ENCODE data around the gene TSEN34.

GRCh38 chr19:54207676-54207982, 16.5 kb downstream of the TSEN34 start:
- no peak for TF ChIP-seq CTCF (IDR thresholded peaks at IDR 0.05)
- no peak for TF ChIP-seq EP300 (IDR thresholded peaks at IDR 0.05)
- no peak for TF ChIP-seq POLR2A (IDR thresholded peaks at IDR 0.05)
- TF ChIP-seq POLR2AphosphoS5 (IDR thresholded peaks at IDR 0.05), result no peak

All from stomach (tissue), 4 donors.